DMS 273 (cell line): ENCODE data around the gene C11orf86.

Source experiments
- DNase-seq: peaks from one replicate; lab custom pipeline; 2025; ENCODE audit not compliant: unreplicated experiment; lab: John Stamatoyannopoulos, UW

C11orf86 gene

GRCh38 chr11:67022961-67023956 lies 48.2 kb downstream of the C11orf86 start, which contains the start of gene SYT12:
Gene SYT12 (plus strand): TSS chr11:67023134. CDS start chr11:67030145, 7,011 bp downstream.
- DNase-seq: peak; percentile 58

DNA sequence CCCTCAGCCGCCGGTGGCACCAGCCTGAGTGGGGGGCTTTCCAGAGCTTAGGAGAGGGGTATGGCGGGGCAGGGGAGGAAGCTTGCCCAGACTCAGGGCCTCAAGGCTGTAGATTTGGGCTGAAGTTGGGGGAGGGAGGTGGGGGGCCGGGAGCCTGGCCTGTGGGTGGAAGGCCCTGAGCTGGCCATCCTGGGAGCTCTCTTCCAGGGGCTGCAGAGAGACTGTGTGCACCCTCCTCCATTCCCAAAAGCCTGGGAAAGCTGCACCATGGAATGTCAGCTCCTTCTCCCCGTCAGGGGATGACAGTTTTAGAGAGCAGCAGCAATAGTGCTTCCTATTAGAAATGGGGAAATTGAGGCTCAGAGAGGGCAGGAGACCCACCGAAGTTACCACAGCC lies 48.9 kb downstream of the C11orf86 start:
- DNase-seq: no peak

DNA sequence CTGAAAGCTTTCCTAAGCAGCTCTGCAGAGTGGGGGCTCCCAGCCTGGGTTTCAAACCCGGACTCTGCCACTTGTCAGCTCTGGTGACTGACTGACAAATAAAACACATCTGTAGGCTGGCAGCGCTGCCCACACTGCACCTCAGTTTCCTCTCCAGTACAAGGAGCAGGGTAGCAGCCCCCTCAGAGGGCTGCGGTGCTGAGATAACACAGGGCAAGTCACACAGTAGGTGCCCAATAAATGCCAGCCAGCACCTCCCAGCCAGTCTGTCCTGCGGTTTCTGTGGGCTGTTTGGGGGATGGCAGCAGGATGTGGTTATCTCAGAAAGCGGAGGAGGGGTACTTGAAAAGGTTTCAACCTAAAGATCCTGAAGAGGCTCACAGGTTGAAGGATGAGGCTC lies 49.3 kb downstream of the C11orf86 start:
- no peak for DNase-seq

DNA sequence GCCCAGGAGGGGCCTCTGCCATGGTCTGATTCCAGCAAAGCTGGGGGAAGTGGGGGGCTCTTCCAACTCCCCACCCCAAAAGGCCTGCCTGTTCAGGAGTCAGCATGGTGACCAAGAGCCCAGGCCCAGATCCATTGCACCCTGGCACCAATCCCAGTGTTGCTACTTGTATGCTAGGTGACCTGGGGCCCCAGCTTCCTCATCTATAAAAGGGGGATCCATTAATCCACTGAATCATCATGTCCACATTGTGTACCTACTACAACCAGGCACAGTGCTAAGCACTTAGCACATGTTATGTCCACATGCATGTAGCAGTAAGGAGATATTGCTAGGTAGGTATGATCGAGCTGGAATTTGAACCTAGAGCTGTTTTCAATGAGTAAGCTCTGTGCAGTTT lies 49.9 kb downstream of the C11orf86 start:
- no peak for DNase-seq

DNA sequence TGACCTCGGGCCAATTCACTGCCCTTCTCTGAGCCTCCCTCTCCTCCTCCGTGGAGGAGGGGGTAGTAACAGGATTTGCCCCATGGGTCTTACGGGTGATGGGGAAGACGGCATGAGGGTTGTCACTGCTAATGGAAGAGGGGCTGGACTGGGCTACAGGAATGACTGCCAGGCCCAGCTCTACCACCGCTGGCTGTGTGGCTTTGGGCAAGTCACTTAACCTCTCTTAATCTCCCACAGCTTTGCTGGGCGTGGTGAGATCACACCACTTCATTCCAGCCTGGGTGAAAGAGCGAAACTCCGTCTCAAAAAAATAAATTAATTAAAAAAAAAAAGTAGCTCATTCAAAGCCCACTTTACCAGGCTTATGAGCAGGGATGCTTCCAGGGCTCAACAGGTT lies 50.6 kb downstream of the C11orf86 start:
- DNase-seq: no peak
